Osteocyte (in vitro differentiated cells): ENCODE data around the gene GALNT7. TPM values are rescaled to one million over a fixed set of nuclear protein-coding genes. Genes with fewer than 3 reads are reported as not detected.

Source experiments
- DNase-seq: peaks from one replicate; pipeline ENCODE4 v3.0.0; 2021; ENCODE audit warnings: mixed read lengths; ENCODE audit not compliant: unreplicated experiment; ENCODE audit errors: extremely low spot score
- H3K27ac Mint-ChIP-seq: one replicate; pipeline ENCODE4 v1.8.0; 2021; ENCODE audit warnings: mild to moderate bottlenecking, mixed read lengths; ENCODE audit not compliant: unreplicated experiment
- H3K27me3 Mint-ChIP-seq: one replicate; pipeline ENCODE4 v1.8.0; 2021; ENCODE audit warnings: mixed read lengths; ENCODE audit not compliant: unreplicated experiment
- H3K36me3 Mint-ChIP-seq: one replicate; pipeline ENCODE4 v1.8.0; 2021; ENCODE audit warnings: mixed read lengths; ENCODE audit not compliant: unreplicated experiment
- H3K4me1 Mint-ChIP-seq: one replicate; pipeline ENCODE4 v1.8.0; 2021; ENCODE audit warnings: mixed read lengths; ENCODE audit not compliant: unreplicated experiment
- H3K4me3 Mint-ChIP-seq: one replicate; pipeline ENCODE4 v1.8.0; 2021; ENCODE audit warnings: mild to moderate bottlenecking, moderate library complexity, mixed read lengths; ENCODE audit not compliant: unreplicated experiment
- H3K9me3 Mint-ChIP-seq: one replicate; pipeline ENCODE4 v1.8.0; 2021; ENCODE audit warnings: mixed read lengths; ENCODE audit not compliant: unreplicated experiment
- CTCF ChIP-seq: fragments of 200-600 bp; sonication (generic); IDR thresholded peaks from 2 replicates; pipeline ENCODE4 v1.5.0; 2021; ENCODE audit warnings: antibody characterized with exemption, mild to moderate bottlenecking, moderate library complexity
- total RNA-seq: library from RNA; stranded (reverse); gene quantifications from 2 replicates; pipeline ENCODE4 v1.2.1, GENCODE V29; 2021

Gene GALNT7
- total RNA-seq, 1 donor from 2014 or later = 38.5 TPM

DNA sequence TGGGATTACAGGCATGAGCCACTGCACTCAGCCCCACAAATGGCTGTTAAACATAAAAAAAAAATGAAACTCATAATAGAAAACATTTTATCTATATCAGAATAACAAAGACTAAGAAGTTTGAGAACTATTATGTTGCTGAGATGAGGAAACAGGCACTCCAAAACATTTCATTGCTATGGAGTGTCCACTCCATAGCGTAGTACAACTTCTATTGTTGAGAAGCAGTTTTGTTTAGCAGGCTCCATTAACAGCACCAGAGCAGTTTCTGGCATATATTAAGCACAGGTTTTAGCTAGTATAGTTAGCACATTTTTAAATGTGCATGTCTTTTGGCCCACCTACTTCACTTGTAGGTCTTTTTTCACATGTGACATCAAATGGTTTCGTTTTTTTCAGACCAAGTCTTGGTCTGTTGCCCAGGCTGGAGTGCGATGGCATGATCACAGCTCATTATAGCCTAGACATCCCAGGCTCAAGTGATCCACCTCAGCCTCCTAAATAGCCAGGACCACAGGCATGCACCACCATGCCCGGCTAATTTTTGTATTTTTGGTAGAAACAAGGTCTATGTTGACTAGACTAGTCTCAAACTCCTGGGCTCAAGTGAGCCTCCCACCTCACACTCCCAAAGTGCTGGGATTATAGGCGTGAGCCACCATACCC is 159.8 kb downstream of the GALNT7 start:
- peaks cover 30% of the 10 kb centered on the region for H3K4me1 Mint-ChIP-seq
- no peak overlapping the region for H3K4me3 Mint-ChIP-seq
- TF ChIP-seq CTCF = no peak
- no peak for DNase-seq
- H3K27ac Mint-ChIP-seq = no peak overlapping the region
- peaks cover 23% of the 10 kb centered on the region for H3K36me3 Mint-ChIP-seq
- no peaks in the 10 kb centered on the region for H3K27me3 Mint-ChIP-seq
- H3K9me3 Mint-ChIP-seq = no peaks in the 10 kb centered on the region

DNA sequence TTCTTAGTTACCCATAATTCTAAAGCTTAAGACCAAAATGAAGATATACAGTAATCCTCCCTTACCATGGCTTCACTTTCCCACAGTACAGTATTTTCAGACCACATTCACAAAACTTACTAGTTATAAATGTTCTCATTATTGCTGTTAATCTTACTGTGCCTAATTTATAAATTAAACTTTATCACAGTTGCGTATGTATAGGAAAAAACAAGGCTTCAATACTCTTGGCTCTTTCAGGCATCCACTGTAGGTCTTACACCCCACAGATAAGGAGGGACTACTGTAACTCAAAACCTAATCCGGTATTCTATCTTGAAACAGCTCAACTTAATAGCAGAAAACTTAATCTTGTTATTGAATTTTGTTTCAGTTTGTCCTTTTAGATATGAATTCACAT is 162.0 kb downstream of the GALNT7 start:
- no peaks in the 10 kb centered on the region for H3K9me3 Mint-ChIP-seq
- H3K4me1 Mint-ChIP-seq = peaks cover 31% of the 10 kb centered on the region
- H3K4me3 Mint-ChIP-seq = no peak overlapping the region
- peaks cover 19% of the 10 kb centered on the region for H3K36me3 Mint-ChIP-seq
- no peak for DNase-seq
- H3K27ac Mint-ChIP-seq = no peak overlapping the region
- no peak for TF ChIP-seq CTCF
- no peaks in the 10 kb centered on the region for H3K27me3 Mint-ChIP-seq

DNA sequence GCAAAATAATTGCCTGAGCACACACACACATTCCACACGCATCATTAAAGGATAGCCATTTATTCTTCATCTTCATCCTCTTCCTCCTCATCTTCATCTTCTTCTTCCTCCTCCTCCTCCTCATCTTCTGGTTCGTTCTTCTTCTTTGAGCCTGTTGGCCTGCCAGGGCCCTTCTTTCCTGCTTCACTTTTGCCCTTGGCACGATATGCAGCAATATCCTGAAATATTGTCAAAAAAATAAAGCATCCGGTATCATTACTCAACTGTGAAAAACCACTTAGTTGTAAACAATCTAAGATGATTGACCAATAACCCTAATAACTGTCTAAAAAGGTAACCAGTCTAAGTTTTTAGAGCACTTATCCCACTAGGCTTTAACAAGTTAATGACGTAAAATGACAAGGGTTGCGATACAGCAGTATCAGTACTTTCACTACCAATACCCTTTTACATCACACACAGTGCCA is 163.4 kb downstream of the GALNT7 start:
- Mint-ChIP-seq H3K4me1 (peaks cover 42% of the 10 kb centered on the region), H3K9me3 (no peaks in the 10 kb centered on the region), H3K27ac (peak overlapping the region; percentile 94), H3K4me3 (peak overlapping the region; percentile 92), H3K36me3 (peaks cover 19% of the 10 kb centered on the region), H3K27me3 (no peaks in the 10 kb centered on the region)
- DNase-seq = no peak
- TF ChIP-seq CTCF = no peak

DNA sequence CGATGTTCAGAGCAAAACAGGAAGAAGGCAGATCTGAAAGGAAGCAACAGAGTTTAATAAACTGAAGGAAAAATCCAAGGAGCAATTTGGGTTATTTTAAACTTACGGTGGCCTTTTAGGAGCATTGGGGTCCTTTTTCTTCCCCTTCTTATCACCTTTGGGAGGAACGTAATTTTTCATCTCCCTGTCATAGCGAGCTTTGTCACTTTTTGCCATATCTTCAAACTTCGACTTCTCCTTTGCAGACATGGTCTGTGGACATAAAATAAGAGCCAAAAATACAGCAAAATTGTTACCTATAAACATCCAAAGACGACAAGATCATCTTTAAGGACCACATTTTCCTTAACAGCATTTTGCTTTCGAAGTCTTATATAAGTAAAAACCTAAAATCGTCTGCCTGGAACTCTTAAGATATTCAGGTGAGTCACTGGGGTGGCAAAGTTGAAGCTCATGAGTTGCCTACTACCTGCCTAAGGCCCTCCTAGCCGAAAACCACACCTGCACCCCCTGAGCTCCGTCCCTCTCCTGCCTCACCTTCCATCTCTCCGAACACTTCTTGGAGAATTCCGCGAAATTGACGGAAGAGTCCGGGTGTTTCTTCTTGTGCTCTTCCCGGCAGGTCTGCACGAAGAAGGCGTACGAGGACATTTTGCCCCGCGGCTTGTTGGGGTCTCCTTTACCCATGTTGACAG is 164.5 kb downstream of the GALNT7 start:
- no peak for TF ChIP-seq CTCF
- Mint-ChIP-seq H3K27ac (peak overlapping the region; percentile 94), H3K4me1 (peaks cover 45% of the 10 kb centered on the region), H3K27me3 (no peaks in the 10 kb centered on the region), H3K9me3 (no peaks in the 10 kb centered on the region), H3K4me3 (peak overlapping the region; percentile 92), H3K36me3 (peaks cover 19% of the 10 kb centered on the region)
- DNase-seq = no peak

DNA sequence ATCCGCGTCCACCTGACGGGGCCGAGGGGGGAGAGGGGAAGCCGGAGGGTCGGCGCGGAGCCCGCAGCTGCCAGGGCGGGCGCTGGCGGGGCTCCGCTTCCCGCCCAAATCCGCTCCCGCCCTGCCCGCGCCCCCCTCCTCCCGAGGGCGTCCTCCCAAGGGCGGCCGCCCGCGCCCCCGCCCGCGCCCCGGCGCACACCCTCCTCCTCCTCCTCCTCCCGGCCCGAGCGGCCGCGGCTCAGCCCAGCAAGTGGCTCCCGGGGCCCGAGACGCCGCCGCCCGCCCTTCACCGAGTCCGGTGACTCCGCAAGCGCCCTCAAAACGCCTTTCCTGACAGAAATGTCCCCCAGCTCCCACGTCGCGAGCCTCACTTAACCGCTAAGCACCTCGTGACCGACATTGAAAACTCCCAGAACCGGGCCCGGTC is 165.1 kb downstream of the GALNT7 start:
- peak overlapping the region; percentile 100 for H3K27ac Mint-ChIP-seq
- DNase-seq = peak; percentile 89
- H3K36me3 Mint-ChIP-seq = peaks cover 19% of the 10 kb centered on the region
- H3K4me3 Mint-ChIP-seq = peak overlapping the region; percentile 92
- no peaks in the 10 kb centered on the region for H3K9me3 Mint-ChIP-seq
- TF ChIP-seq CTCF = no peak
- H3K27me3 Mint-ChIP-seq = no peaks in the 10 kb centered on the region
- H3K4me1 Mint-ChIP-seq = peaks cover 45% of the 10 kb centered on the region
